ENCODE measurements around the gene NOTO.

NOTO gene

DNA sequence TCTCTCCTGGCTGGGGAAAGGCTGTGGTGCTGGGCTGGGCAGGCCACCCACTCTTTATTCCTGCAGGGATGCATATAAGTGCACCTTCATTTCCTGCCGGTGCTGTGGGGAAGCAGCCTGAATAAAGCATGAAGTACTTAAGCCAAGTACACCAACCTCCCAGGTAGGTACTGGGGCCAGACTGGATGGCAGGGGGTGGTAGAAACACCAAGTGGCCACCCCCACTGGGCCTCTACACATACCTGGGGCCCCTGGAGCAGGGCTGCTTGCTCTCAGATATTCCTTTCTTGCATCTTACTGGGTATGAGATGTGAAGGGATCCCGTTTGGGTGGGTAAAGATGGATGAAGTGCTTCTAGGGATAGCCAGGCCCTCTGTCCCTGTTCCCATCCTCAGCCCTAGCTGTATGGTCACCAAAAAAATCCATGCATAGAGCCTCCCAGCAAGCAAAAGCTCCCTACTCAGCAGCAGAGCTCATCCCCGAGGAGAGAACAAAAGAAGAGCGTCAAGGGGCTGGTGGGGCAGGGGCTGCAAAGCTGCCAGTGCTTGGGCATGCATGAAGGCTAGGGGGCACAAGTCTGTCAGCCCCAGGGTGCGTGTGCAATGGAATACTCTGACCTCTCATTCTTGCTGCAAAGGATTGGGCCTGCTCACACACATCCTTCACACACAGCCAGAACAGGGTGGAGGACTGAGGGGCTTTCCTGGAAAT, 53.7 kb downstream of the NOTO start:
- no peak for DNase-seq (ENCODE audit: low read depth in 2 of 2, low spot score in 1 of 2)

DNA sequence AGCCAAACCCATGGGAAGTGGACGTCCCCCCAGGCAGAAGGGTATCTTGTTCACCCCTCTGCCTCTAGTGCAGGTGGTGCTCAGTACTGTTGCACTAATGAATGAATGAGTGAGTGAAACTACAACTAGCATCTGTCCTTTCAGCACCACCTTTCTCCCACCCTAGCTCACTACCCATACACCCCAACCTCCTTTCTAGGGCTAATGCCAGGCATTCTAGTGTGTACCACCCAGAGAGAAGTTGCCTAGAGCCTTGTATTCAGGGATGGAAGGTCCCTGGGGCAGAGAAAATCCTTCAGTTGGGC, 54.2 kb downstream of the NOTO start:
- no peak for DNase-seq (ENCODE audit: low read depth in 2 of 2, low spot score in 1 of 2)

DNA sequence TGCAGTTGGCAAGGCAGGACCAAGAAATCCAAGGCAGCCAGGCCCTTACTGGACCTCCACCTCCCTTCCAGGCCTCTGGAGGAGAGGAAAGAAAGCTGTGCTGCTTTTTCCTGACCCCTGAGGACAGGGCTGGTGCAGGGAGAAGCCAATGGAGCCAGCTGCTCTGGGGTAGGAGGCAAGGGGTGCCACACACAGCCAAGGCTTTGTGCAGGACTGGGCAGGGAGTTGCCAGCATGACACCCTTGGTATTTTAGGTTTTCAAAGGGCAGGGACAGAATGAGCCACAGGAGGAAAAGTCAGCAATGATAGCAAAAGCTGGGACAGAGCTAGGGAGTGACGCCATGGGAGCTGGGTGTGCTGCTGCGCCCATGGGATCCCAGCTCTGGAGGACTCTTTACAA, 54.6 kb downstream of the NOTO start:
- DNase-seq (ENCODE audit: low read depth in 2 of 2, low spot score in 1 of 2): no peak

DNA sequence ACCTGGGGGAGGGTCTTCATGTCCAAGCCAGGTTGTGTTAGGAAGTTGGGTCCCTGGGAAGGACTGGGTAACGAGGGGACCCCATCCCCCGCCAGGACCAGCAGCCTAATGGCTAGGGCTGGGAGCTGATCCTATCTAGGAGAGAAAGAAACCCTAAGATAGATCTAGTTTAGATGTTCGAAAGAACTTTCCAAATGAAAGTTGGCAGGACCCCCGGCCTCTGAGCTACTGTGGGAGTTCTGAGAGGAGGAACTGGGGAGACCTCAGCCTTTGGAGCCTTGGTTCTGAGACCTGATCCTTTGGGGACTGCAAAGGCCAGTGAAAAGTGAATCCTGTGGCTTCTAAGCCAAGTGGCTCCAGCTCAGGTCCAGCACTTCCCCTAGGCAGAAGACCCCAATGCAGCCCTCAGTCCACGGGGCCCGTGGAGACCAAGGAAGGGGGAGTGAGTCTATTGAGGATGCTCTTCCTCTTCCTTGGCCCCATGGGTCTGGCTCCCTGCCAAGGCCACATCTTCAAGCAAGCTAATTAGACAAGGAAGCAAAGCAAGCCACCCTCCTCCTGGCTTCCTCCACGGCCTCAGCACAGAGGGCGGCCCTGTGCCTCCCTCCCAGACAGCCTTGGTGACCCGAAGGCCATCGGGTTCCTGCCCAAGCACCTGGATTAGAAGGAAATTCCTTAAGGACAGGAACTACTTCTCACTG, 55.2 kb downstream of the NOTO start:
- no peak for DNase-seq (ENCODE audit: low read depth in 2 of 2, low spot score in 1 of 2)

DNA sequence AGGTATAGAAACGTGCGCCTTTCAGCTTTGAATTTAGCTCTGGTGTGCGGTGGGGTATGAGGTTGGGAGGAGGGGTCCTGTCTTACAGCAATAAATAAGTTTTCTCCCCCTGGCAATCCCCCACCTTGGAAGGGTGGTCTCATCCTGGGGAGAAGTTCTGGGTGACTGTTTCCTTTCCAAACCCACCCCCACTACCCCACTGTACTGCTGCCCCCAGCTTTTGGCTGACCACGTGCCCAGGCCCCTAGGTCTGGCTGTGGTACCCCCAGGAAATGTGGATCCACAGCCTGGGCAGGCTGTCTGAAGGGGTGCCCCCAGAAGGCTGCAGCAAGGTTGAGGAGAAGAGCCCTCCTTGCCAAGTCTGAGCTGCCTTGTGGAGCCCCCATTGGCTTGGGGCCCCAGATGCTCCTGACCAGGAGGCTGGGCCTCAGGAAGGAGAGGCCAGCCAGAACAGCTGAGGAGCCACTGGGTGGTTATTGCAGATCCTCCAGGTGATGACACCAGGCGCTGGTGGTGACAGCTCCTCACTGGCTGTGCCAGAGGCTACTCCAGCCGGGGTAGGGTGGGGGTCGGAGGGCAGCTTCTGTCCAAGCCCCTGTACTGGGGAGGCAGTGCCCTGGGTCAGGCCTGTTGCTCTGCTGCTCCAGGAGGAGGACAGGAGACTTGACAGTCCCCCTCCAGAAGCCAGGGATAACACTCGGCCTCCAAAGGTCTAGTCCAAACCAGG, 56.0 kb downstream of the NOTO start:
- no peak for DNase-seq (ENCODE audit: low read depth in 2 of 2, low spot score in 1 of 2)

DNA sequence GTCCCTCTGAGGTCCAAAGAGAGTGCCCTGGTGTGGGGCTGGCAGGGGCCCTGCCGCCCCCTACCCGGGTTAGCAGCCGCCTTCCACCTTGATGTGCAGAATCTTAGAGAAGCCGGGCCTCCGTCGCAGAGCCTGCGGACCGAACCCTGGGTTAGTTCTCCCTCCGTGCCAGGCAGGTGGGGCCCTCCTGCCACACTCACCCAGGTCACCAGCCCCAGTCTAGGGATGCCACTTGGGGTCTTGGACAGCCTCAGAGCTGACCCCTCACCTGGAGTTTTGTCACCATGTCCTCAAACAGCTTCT, 56.5 kb downstream of the NOTO start:
- DNase-seq (ENCODE audit: low read depth in 2 of 2, low spot score in 1 of 2): no peak

DNA sequence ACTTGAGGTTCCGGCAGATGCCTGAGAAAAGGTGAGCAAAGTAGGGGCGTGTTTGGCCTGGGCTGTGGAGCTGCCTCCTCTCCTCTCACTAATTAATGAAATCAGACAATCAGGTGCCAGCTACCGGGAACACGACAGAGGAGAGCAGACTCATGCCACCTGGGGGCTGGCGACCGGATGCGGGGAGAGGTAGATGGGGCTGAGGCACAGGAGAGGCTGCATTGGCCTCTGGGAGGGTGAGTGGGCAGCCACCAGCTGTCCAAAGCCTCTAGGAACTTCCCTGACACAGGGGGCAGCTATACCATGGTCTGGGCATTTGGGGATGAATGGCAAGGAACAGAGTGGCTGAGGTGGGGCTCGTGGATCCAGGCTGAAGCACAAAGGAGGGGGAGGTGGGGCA, 56.9 kb downstream of the NOTO start:
- DNase-seq (ENCODE audit: low read depth in 2 of 2, low spot score in 1 of 2): no peak

DNA sequence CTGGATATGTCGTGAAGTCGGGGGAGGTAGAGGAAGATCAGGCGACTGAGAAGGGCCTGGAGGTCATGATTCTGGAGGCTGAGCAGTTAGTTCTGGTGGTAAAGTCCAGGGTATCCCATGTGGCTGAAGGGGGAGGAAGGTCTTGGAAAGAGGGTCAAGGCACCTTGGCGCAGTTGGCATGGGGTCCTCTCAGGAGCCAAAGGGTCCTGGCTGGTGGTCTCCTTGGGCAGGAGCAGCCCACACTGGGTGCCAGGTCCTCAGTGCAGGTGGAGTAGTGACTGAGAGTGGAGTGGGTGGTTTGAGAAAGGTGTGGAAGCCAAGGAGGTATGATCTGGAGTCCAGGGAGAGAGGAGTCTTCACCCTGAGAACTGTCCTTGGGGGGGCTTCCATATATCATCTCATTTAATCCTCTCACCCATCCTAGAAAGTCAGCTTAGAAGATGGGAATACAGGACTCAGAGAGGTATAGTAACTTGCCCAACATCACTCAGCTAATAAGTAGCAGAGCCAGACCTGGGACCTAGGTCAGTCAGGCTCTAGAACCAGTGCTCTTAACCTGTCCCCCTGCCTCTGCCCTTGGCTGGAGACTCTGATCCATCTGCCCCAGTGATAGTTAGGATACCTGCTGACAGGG, 57.4 kb downstream of the NOTO start:
- DNase-seq (ENCODE audit: low read depth in 2 of 2, low spot score in 1 of 2): no peak

DNA sequence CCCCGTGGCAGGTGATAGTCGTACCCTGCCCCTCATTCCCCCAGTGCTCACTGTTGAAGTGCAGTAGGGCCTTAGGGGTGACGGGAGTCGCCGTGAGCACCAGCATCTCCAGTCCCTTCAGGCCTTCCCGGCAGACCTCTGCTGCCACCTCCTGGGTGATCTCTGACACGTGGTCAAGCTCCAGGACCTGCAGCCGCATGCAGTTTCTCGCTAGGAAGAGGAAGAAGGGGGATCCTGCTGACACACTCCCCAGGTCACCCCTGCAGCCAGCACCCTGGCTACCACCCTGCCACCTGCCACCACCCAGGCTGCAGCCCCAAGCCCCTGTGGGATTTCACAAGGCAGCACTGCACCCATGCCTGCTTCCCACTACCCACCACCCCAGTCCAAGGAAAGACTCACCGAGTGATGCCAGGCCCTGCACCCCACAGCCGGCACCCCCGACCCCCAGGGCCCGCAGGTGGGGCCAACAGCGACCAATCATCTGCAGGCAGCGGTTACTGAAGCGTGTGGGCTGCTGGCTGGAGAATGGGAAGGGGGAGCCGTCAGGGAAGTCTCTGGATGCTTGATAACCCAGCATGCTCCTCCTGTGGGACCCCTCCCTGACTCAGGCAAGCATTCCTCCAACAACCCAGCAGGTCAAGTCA, 58.1 kb downstream of the NOTO start:
- no peak for DNase-seq (ENCODE audit: low read depth in 2 of 2, low spot score in 1 of 2)

All from stimulated activated CD8-positive, alpha-beta memory T cell treated with anti-CD3 and anti-CD28 coated beads, Interleukin-4, amount 100 ng/mL, for 4 hours (primary cell).